Subcutaneous abdominal adipose tissue (tissue), 5 donors: ENCODE results near the gene C10orf62.
A peak's percentile ranks its signal among the peaks of the same experiment; 100 is the strongest.
"Not testable (repeated sequence)": the region's sequence is repeated elsewhere in the genome, so short reads cannot be mapped to it uniquely, and the experiment has no call there.

ENCODE experiments used
- H3K27ac ChIP-seq: one replicate; pipeline ENCODE4 v1.7.0; 2013; ENCODE audit warnings: low read depth, mild to moderate bottlenecking, inconsistent platforms, low read length, moderate library complexity
- H3K27me3 ChIP-seq, 5 donors: one replicate each; pipeline ENCODE4 v1.7.0; 2013; ENCODE audit warnings: low read length in 5 of 5, inconsistent platforms in 1 of 5; ENCODE audit not compliant: control insufficient read depth in 5 of 5, insufficient read depth in 4 of 5
- H3K36me3 ChIP-seq, 5 donors: one replicate each; pipeline ENCODE4 v1.7.0; 2013; ENCODE audit warnings: low read length in 5 of 5; ENCODE audit not compliant: control insufficient read depth in 5 of 5, insufficient read depth in 5 of 5
- H3K4me1 ChIP-seq, 5 donors: one replicate each; pipeline ENCODE4 v1.7.0; 2013; ENCODE audit warnings: low read length in 5 of 5, mild to moderate bottlenecking in 3 of 5, moderate library complexity in 1 of 5; ENCODE audit not compliant: control insufficient read depth in 5 of 5, insufficient read depth in 5 of 5
- H3K4me3 ChIP-seq, 5 donors: one replicate each; pipeline ENCODE4 v1.7.0; 2013; ENCODE audit warnings: low read length in 5 of 5, low read depth in 1 of 5
- H3K9ac ChIP-seq, 5 donors: one replicate each; pipeline ENCODE4 v1.7.0; 2013; ENCODE audit warnings: low read length in 5 of 5, mild to moderate bottlenecking in 4 of 5, moderate library complexity in 3 of 5
- H3K9me3 ChIP-seq, 5 donors: one replicate each; pipeline ENCODE4 v1.7.0; 2013; ENCODE audit warnings: low read length in 5 of 5; ENCODE audit not compliant: control insufficient read depth in 5 of 5
- donor health status: healthy.
- donor health status: healthy.
- donor health status: healthy.
- donor health status: healthy.
- donor health status: healthy.

C10orf62 gene

GRCh38 chr10:97618733-97619132 is 29.2 kb downstream of the C10orf62 start:
- Histone ChIP-seq H3K27me3 (no peaks in the 10 kb centered on the region), H3K36me3 (peaks cover 0 to 6% (median 0%) of the 10 kb centered on the region in 5 donors), H3K9me3 (no peaks in the 10 kb centered on the region), H3K9ac (peak overlapping the region in 1 of 5 donors; percentile 30), H3K27ac (no peak overlapping the region), H3K4me1 (peaks cover 0 to 3% (median 0%) of the 10 kb centered on the region in 5 donors), H3K4me3 (no peak overlapping the region)

- Histone ChIP-seq H3K9ac (no peak overlapping the region), H3K4me3 (no peak overlapping the region), H3K27me3 (no peaks in the 10 kb centered on the region), H3K4me1 (no peaks in the 10 kb centered on the region), H3K9me3 (no peaks in the 10 kb centered on the region), H3K27ac (no peak overlapping the region), H3K36me3 (no peaks in the 10 kb centered on the region)
Measured at GRCh38 chr10:97623277-97623676, 33.8 kb downstream of the C10orf62 start.

- Histone ChIP-seq H3K27ac (no peak overlapping the region), H3K27me3 (no peaks in the 10 kb centered on the region), H3K9ac (no peak overlapping the region), H3K9me3 (no peaks in the 10 kb centered on the region), H3K4me1 (peaks cover 0 to 3% (median 2%) of the 10 kb centered on the region in 5 donors), H3K36me3 (no peaks in the 10 kb centered on the region), H3K4me3 (no peak overlapping the region)
Measured at GRCh38 chr10:97627731-97628130, 38.2 kb downstream of the C10orf62 start.

- Histone ChIP-seq H3K9ac (no peak overlapping the region), H3K4me3 (no peak overlapping the region), H3K27me3 (no peaks in the 10 kb centered on the region), H3K27ac (no peak overlapping the region), H3K4me1 (peaks cover 0 to 8% (median 6%) of the 10 kb centered on the region in 5 donors), H3K9me3 (no peaks in the 10 kb centered on the region), H3K36me3 (no peaks in the 10 kb centered on the region)
Measured at GRCh38 chr10:97628228-97628627, 38.7 kb downstream of the C10orf62 start.

- Histone ChIP-seq H3K36me3 (no peaks in the 10 kb centered on the region), H3K27ac (no peak overlapping the region), H3K4me1 (peaks cover 0 to 15% (median 13%) of the 10 kb centered on the region in 5 donors), H3K4me3 (no peak overlapping the region), H3K9ac (no peak overlapping the region), H3K27me3 (no peaks in the 10 kb centered on the region), H3K9me3 (no peaks in the 10 kb centered on the region)
Measured at GRCh38 chr10:97629289-97629688, 39.8 kb downstream of the C10orf62 start.

- no peaks in the 10 kb centered on the region for H3K36me3 ChIP-seq
- peaks cover 0 to 15% (median 13%) of the 10 kb centered on the region in 5 donors for H3K4me1 ChIP-seq
- no peak overlapping the region for H3K4me3 ChIP-seq
- H3K27me3 ChIP-seq, result no peaks in the 10 kb centered on the region
- no peaks in the 10 kb centered on the region for H3K9me3 ChIP-seq
- H3K9ac ChIP-seq, result no peak overlapping the region
- H3K27ac ChIP-seq, result no peak overlapping the region
Measured at GRCh38 chr10:97631098-97631497, 41.6 kb downstream of the C10orf62 start.

- H3K36me3 ChIP-seq, result no peaks in the 10 kb centered on the region
- peak within 1 kb of the TSS; percentile 82 to 94 (median 89) for H3K4me3 ChIP-seq
- peak within 1 kb of the TSS; percentile 19 to 78 (median 51) for H3K9ac ChIP-seq
- peak within 1 kb of the TSS; percentile 23 for H3K27ac ChIP-seq
- no peaks in the 10 kb centered on the region for H3K9me3 ChIP-seq
- peaks cover 0 to 15% (median 13%) of the 10 kb centered on the region in 5 donors for H3K4me1 ChIP-seq
- H3K27me3 ChIP-seq, result no peaks in the 10 kb centered on the region
Measured at GRCh38 chr10:97632949-97633884, 43.7 kb downstream of the C10orf62 start, which contains the start of gene MORN4. Gene MORN4, minus strand, starts transcription at chr10:97633500. Its CDS starts 13,847 bp downstream, at chr10:97619653.

GRCh38 chr10:97633921-97634320 is 44.4 kb downstream of the C10orf62 start:
- H3K36me3 ChIP-seq, result no peaks in the 10 kb centered on the region
- H3K27ac ChIP-seq, result no peak overlapping the region
- H3K27me3 ChIP-seq, result no peaks in the 10 kb centered on the region
- H3K9ac ChIP-seq, result peak overlapping the region in 2 of 5 donors; percentile 61 to 78
- H3K4me1 ChIP-seq, result peaks cover 0 to 15% (median 13%) of the 10 kb centered on the region in 5 donors
- peak overlapping the region; percentile 82 to 94 (median 89) for H3K4me3 ChIP-seq
- no peaks in the 10 kb centered on the region for H3K9me3 ChIP-seq

GRCh38 chr10:97635577-97635976 is 46.1 kb downstream of the C10orf62 start:
- Histone ChIP-seq H3K36me3 (no peaks in the 10 kb centered on the region), H3K4me3 (no peak overlapping the region), H3K27me3 (no peaks in the 10 kb centered on the region), H3K9ac (no peak overlapping the region), H3K27ac (no peak overlapping the region), H3K9me3 (no peaks in the 10 kb centered on the region), H3K4me1 (peaks cover 0 to 16% (median 14%) of the 10 kb centered on the region in 5 donors)

GRCh38 chr10:97639090-97639489 is 49.6 kb downstream of the C10orf62 start:
- H3K27me3 ChIP-seq, H3K36me3 ChIP-seq, H3K9me3 ChIP-seq, H3K27ac ChIP-seq, H3K4me3 ChIP-seq, H3K9ac ChIP-seq: not testable (repeated sequence)
- H3K4me1 ChIP-seq, result peaks cover 2 to 17% (median 12%) of the 10 kb centered on the region in 5 donors
